Epidermal melanocyte (primary cell): ENCODE data around the gene PAQR9.

ENCODE experiments used
- DNase-seq: peaks from one replicate; pipeline ENCODE4 v3.0.0; 2011; ENCODE audit warnings: low spot score; ENCODE audit not compliant: insufficient read length

PAQR9 gene

GRCh38 chr3:142982038-142982773 lies 18.7 kb upstream of the PAQR9 start:
- no peak for DNase-seq

GRCh38 chr3:142981108-142981507 lies 17.6 kb upstream of the PAQR9 start:
- no peak for DNase-seq

GRCh38 chr3:142977399-142977728 lies 13.9 kb upstream of the PAQR9 start:
- DNase-seq, result no peak

GRCh38 chr3:142976621-142977398 lies 13.3 kb upstream of the PAQR9 start:
- peak; percentile 64 for DNase-seq

GRCh38 chr3:142975316-142975995 lies 12.0 kb upstream of the PAQR9 start:
- no peak for DNase-seq

GRCh38 chr3:142973217-142974009 lies 9.9 kb upstream of the PAQR9 start:
- DNase-seq, result no peak

GRCh38 chr3:142972092-142972753 lies 8.7 kb upstream of the PAQR9 start:
- no peak for DNase-seq

GRCh38 chr3:142971431-142971830 lies 8.0 kb upstream of the PAQR9 start:
- DNase-seq, result no peak

GRCh38 chr3:142968319-142969025 lies 5.0 kb upstream of the PAQR9 start:
- DNase-seq, result no peak

GRCh38 chr3:142966808-142967207 lies 3.3 kb upstream of the PAQR9 start:
- DNase-seq, result no peak

- DNase-seq, result no peak
Observed at GRCh38 chr3:142965581-142965980, 2.1 kb upstream of the PAQR9 start.

GRCh38 chr3:142963234-142963515 lies 299 bp downstream of the PAQR9 start:
- DNase-seq, result no peak

GRCh38 chr3:142962520-142963233 lies 797 bp downstream of the PAQR9 start:
- DNase-seq, result no peak

- no peak for DNase-seq
Observed at GRCh38 chr3:142962175-142962519, 1.3 kb downstream of the PAQR9 start.

GRCh38 chr3:142961539-142961938 lies 1.9 kb downstream of the PAQR9 start:
- no peak for DNase-seq

GRCh38 chr3:142960322-142960850 lies 3.1 kb downstream of the PAQR9 start:
- no peak for DNase-seq

GRCh38 chr3:142958707-142959106 lies 4.8 kb downstream of the PAQR9 start:
- DNase-seq, result no peak

- DNase-seq, result no peak
Observed at GRCh38 chr3:142953443-142953842, 10.0 kb downstream of the PAQR9 start.

- no peak for DNase-seq
Observed at GRCh38 chr3:142952272-142953193, 10.9 kb downstream of the PAQR9 start.
